SK-N-SH treated with all-trans-retinoic acid at 6 μM for 48 hours (cell line): ENCODE results near the gene ZXDC.

Source experiments
- ARNTL ChIP-seq: fragments of 450-650 bp; formaldehyde crosslinking; IDR thresholded peaks from 2 replicates; pipeline ENCODE4 v1.5.0; 2020; ENCODE audit warnings: low read depth, mild to moderate bottlenecking, moderate library complexity, borderline replicate concordance
- BACH2 ChIP-seq: fragments of 250-450 bp; sonication (Bioruptor Pico); IDR thresholded peaks from 2 replicates; pipeline ENCODE4 v1.9.0; 2021; ENCODE audit warnings: mild to moderate bottlenecking, borderline replicate concordance
- PATZ1 ChIP-seq: fragments of 250-450 bp; sonication (Bioruptor Pico); IDR thresholded peaks from 2 replicates; pipeline ENCODE4 v1.8.0; 2020; ENCODE audit warnings: mild to moderate bottlenecking, moderate library complexity, borderline replicate concordance
- PPARA ChIP-seq: fragments of 250-450 bp; sonication (Bioruptor Pico); IDR thresholded peaks from 2 replicates; pipeline ENCODE4 v1.5.0; 2020; ENCODE audit warnings: mild to moderate bottlenecking, borderline replicate concordance
- SNAI2 ChIP-seq: fragments of 250-450 bp; sonication (Bioruptor Pico); IDR thresholded peaks from 2 replicates; pipeline ENCODE4 v1.5.0; 2020; ENCODE audit warnings: mild to moderate bottlenecking, moderate library complexity
- ZFP30 ChIP-seq: fragments of 450-650 bp; formaldehyde crosslinking; IDR thresholded peaks from 2 replicates; pipeline ENCODE4 v1.5.0; 2022; ENCODE audit warnings: mild to moderate bottlenecking, moderate library complexity
- ZNF565 ChIP-seq: fragments of 450-650 bp; formaldehyde crosslinking; conservative IDR thresholded peaks from 2 replicates; pipeline ENCODE4 v1.5.0; 2020; ENCODE audit warnings: low read depth, mild to moderate bottlenecking, moderate library complexity

- TF ChIP-seq ARNTL (CRISPR knock-in tag) (no peak), SNAI2 (CRISPR knock-in tag) (no peak), PPARA (CRISPR knock-in tag) (no peak), BACH2 (no peak), PATZ1 (no peak), ZFP30 (no peak), ZNF565 (CRISPR knock-in tag) (no peak)
Observed at GRCh38 chr3:126502656-126503055, 27.0 kb upstream of the ZXDC start.
